Stimulated activated CD4-positive, alpha-beta T cell treated with anti-CD3 and anti-CD28 coated beads, TNF-alpha, amount 100 ng/mL, for 24 hours (primary cell): ENCODE data around the gene SLC26A11.
"Not testable (repeated sequence)": the region's sequence is repeated elsewhere in the genome, so short reads cannot be mapped to it uniquely, and the experiment has no call there.

Experiments
- DNase-seq, 3 experiments: peaks; one replicate each; pipeline ENCODE4 v3.0.0-alpha.2; 2020; ENCODE audit warnings: low read depth in 3 of 3

The SLC26A11 gene

DNA sequence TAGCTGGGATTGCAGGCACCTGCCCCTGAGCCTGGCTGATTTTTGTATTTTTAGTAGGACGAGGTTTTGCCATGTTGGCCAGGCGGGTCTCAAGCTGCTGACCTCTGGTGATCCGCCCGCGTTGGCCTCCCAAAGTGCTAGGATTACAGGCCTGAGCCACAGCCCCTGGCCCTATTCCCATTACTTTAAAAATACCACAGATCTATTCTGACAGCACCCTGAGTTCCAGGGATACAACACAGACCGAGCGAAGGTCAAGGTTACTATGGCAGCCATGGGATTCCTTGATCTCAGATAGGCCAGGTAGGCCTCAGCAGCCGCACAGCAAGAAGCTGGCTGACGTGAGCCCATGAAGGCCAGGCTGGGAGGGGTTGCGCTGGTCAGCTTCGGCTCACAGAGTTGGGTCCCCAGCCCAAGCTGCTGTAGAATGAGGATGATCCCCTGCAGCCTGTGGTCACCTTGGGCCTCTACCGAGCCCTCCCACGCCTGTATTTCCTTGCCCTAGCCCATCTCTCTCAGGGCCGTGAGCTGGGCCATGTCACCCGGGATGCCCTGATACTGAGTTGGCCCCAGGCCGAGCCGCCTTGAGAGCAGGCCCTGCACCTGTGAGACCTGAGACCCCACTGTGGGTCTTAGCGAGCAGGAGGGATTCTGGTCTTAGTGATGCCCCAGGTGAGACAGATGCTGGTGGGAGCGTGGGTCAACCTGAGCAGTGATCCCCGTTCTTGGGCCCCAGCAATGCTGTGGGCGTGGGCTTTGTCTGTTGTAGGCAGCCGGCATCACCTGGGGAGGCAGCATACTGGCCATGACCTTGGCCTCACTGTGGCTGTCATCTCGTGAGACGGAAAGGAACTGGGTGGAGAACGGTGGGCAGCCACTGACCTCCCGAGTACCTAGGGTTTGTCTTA is 23.6 kb downstream of the SLC26A11 start:
- no peak for DNase-seq

DNA sequence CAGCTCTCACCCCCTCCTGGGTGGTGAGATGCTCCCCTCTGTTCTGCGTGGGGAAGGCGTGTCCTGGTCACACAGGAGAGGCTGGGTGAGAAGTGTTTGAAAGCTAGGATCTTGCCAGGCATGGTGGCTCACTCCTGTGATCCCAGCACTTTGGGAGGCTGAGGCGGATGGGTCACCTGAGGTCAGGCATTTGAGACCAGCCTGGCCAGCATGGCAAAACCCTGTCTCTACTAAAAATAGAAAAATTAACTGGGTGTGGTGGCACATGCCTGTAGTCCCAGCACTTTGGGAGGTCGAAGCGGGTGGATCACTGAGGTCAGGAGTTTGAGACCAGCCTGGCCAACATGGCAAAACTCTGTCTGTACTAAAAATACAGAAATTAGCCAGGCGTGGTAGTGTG is 24.2 kb downstream of the SLC26A11 start:
- not testable (repeated sequence) for DNase-seq

DNA sequence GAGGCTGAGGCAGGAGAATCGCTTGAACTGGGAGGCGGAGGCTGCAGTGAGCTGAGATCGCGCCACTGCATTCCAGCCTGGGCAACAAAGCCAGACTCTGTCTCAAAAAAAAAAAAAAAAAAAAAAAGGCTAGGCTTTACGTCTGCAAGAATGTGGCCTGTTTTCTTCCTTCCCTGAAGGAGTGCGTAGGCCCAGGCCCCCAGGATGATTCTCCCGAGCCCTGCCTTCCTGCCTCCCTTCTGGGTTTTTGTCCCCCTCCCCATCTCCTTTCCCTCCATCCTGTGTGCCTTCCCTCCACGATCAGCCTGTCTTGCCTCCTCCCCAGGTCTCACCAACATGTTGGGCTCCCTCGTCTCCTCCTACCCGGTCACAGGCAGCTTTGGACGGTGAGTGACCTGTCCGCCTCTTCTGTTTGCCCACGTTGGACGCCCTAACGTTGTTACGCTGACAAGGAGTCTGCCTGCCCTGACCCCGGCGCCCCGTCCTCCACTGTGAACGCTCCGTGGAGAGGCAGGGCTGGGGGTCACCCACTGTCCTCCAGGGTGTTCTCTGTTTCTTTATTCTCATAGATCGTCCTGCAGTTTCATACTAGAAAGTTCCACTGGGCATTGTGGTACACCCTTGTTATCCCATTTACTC is 24.8 kb downstream of the SLC26A11 start:
- no peak for DNase-seq

DNA sequence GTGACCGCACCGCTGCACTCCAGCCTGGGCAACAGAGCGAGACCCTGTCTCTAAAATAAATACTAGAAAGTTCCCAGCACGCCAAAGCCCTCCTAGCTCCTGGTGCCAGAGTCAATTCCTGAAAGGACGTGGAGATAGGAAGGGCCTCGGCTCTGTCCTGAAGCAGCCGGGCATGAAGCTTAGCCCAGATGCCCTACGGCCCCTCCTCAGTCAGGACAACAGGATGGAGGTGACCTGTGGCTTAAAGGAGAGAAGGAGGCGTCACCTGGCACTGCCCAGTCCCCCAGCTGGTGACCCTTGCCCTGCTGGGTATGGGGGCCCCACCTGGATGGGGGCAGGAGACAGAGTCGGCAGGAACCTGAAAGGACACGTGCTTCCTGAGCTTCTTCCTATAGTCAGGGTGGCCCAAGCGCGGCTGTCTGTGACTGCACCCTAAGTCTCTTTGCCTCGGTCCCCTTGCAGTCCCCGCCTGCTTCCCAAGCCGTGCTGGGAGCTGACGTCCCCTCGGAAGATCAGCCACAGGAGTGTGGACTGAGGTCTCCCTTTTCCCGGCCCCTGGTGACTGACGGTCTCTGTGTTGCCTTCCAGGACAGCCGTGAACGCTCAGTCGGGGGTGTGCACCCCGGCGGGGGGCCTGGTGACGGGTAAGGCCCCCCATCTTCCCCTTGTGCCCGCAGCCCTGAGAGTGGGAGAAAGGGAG is 25.5 kb downstream of the SLC26A11 start:
- DNase-seq: no peak

DNA sequence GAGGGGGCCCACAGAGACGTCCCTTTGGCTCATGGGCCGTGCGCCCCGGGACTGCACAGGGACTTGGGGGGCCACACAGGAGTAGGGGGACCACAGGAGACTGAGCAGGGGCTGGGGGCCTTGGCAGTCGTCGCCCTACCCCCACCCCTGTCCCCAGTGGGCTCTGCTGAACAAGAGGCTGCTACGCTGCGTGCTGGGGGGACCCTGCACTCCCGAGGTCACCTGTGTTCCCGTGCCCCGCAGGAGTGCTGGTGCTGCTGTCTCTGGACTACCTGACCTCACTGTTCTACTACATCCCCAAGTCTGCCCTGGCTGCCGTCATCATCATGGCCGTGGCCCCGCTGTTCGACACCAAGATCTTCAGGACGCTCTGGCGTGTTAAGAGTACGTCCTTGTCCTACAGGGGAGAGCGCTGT is 26.0 kb downstream of the SLC26A11 start:
- no peak for DNase-seq

DNA sequence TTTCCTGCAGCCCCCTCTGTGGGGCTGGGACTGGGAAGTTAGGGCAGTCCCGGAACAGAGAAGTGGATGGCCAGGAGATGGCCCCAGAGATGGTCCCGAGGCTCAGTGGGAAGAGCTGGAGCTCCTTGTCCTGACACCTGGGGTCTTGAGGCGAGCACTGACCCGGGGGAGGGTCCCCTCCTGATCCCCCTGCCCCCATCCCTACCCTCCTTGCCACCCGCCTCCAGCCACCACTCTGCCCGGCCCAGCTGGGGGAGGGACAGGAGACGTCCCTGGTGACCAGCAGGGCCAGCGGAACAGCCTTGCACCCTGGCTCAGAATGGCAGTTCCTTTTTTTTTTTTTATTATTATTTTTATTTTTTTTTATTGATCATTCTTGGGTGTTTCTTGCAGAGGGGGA is 26.5 kb downstream of the SLC26A11 start:
- DNase-seq: no peak

DNA sequence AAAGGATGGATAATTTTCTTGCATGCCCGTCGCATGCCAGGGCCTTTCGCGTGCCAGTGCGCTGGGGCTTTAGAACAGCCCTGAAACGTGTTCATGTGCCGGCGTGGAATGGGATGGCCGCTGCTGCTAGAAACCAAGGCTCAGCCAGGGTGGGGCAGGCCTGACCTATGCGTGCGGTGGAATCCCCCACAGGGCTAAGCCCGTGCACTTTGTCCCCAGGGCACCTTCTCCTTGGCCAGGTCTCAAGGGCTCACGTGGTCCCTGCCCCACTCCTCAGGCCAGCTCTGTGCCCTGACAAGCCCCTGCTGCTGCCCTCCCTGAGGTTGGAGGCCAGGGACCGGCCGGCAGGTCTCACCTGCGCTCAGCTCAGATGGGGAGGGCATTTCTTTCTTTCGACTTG is 27.3 kb downstream of the SLC26A11 start:
- DNase-seq: no peak

DNA sequence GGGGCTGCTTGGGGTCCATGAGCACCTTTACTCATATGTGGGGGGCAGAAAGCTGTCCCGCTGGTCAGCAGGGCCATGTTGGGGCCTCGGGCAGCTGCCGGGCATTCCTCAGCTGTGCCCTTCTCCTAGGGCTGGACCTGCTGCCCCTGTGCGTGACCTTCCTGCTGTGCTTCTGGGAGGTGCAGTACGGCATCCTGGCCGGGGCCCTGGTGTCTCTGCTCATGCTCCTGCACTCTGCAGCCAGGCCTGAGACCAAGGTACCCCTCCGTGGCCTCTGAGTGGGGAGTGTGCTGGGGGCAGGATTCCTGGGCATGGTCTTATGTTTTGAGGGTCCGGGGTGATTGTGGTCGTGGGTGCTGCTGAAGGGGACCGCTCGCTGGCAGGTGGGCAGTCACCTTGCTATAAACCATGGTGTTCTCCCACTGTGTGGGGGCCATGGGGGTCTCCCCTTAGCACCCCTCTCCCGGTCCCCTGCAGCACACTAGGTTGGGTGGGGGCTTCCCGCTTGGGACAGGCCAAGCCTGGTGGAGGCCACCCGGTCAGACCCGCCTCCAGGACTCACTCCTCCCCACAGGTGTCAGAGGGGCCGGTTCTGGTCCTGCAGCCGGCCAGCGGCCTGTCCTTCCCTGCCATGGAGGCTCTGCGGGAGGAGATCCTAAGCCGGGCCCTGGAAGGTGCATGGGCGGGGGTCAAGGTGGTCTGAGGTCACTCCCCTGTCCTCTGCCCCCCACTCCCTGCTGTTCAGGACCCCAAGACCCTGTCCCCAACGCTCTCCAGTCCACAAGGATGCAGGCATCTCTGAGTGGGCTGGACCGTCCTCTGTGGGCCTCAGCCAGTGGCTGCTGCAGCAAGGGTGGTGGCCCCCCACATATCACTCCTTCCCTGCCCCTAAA is 28.0 kb downstream of the SLC26A11 start:
- DNase-seq: no peak

DNA sequence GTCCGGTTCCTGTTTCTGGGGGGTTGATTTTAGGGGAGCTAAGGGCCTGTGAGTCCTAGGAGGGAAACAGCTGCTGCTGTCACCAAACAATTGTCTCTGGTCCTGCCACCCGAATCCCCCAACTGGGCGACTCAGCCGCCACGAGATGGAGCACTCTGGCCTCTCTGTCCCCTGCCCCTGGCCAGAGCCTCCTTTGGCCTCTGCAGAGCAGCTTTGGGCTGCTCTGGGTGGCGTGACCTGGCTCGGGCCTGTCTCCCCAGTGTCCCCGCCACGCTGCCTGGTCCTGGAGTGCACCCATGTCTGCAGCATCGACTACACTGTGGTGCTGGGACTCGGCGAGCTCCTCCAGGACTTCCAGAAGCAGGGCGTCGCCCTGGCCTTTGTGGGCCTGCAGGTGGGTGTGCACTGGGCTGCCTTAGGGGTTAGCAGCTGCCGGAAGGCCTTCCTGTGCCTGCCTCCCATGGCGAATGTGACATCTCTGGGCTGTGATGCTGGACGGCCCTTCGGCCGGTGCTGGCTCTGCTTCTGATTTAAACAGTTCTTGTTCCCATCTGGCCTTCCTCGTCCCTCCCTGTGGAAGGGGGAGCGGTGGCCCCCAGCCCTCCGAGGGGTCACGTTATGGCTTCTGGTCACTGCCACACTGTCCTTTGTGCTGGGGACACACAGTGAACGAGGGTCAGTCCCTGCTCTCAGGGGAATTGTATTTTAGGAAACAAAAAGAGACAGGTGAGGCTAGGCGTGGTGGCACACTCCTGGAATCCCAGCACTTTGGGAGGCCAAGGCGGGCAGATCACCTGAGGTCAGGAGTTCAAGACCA is 28.9 kb downstream of the SLC26A11 start:
- no peak for DNase-seq

DNA sequence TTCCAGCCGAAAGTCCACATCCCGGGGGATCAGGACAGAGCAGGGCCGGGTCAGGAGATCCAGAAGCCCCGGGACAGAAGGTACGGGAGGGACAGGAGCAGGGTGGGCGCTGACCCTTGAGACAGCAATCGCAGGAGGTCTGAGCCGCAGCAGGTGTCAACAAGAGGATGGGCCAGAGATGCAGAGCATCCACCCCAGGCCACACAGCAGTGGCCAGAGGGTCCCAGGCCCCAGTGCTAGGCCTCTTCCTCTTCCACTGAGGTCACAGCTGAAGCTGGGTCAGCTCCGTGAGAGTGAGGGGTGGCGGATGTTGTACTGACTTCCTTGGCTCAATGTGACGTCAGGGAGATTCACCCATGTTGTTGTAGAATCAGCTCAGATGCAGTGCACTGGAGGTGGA is 31.7 kb downstream of the SLC26A11 start:
- no peak for DNase-seq

DNA sequence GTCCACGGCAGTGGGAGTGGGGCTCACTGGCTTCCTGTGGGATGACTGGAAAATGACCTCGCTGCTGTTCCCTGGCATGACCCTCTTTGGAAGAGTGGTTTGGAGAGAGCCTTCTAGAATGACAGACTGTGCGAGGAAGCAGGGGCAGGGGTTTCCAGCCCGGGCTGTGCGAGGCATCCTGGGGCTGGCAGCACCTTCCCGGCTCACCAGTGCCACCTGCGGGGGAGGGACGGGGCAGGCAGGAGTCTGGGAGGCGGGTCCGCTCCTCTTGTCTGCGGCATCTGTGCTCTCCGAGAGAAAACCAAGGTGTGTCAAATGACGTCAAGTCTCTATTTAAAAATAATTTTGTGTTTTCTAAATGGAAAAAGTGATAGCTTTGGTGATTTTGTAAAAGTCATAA is 32.6 kb downstream of the SLC26A11 start:
- DNase-seq: peak; percentile 74 to 88 (median 75)

DNA sequence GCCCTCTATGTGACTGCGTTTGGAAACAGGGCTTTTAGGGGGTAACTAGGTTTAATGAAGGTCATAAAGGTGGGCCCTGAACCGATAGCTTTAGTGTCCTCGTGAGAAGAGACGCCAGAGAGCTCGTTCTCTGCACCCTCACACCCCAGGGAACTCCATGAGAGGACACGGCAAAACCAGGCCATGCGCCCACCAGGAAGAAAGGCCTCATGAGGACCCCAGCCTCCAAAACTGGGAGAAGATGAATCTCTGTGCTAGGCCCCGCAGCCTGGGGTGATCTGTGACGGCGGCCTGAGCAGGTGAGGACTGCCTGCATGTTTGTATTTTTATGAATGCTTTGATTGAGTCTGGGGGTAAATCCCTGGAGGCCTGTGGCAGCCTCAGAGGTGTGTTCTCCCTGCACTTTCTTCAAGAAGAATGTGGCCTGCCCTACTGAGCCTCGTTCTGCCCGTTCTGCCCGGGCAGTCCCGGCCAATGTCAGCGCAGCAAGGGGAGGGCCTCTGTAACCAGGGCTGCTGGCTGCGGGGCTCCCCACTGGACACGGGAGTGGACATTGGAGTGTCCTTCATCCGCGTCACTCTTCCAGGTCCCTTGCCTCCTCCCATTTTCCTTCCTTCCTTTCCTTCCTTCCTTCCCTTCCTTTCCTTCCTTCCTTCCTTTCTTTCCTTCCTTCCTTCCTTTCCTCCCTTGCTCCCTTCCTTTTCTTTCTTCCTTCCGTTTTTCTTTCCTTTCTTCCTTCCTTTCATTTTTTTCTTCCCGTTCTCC is 33.6 kb downstream of the SLC26A11 start:
- DNase-seq: no peak

DNA sequence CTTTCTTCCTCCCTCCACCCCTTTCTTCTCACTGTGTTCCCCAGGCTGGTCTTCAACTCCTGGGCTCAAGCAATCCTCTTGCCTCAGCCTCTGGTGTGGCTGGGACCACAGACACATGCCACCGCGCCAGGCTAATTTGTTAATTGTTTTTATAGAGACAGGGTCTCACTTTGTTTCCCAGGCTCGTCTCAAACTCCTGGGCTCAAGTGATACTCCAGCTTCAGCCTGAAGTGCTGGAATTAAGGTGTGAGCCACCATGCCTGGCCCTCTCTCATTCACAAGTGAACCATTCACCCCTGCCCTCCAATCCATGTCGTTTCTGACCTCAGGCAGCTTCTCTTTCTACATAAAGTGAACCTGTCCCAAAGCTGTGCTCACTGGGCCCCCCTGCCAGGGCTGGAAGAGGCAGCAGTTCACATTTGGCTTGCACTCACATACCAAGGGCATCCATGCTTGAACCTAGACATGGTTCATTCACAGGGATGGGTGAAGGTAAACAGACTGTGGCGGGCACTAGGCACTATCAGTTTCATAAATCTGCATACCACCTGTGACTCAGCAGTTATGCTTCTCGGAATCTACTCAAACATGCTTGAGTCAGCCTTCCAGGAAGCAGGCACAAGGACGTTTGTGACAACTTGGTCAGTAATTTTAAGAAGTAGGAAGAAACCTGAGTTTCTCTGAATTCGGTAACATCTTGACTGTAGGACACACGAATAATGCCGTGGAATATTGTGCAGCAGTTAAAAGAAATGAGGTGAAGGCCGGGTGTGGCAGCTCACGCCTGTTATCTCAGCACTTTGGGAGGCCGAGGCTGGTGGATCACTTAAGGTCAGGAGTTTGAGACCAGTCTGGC is 34.4 kb downstream of the SLC26A11 start:
- peak; percentile 41 to 70 (median 59) for DNase-seq

DNA sequence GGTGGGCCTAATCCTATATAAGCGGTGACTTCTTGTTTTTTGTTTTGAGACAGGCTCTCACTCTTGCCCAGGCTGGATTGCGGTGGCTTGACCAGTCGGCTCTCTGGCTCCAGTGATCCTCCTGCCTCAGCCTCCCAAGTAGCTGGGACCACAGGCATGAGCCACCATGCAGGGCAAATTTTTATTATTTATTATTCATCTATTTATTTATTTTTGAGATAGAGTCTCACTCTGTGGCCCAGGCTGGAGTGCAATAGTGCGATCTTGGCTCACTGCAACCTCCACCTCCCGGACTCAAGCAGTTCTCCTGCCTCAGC is 35.8 kb downstream of the SLC26A11 start:
- no peak for DNase-seq

DNA sequence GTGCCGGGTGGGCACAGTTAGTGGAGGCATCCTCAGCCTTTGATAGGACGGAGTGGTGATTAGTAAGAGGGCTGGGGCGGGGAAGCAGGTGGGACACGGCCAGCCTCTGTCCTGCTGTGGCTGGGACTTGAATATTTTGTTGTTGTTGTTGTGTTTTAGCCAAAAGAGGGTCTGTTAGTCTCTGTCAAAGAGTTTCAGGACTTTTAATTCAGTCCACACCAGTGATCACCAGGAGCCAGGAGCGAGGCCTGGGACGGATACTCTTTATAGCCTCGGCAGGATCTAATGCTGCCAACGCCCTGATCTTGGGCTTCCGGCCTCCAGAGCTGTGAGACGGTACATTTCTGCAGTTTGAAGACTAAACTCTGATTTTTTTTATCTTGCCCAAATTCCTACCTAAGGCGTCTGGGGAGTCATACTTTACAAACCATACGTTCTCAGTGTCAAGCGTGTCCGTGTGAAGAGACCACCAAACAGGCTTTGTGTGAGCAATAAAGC is 37.5 kb downstream of the SLC26A11 start:
- DNase-seq: no peak

DNA sequence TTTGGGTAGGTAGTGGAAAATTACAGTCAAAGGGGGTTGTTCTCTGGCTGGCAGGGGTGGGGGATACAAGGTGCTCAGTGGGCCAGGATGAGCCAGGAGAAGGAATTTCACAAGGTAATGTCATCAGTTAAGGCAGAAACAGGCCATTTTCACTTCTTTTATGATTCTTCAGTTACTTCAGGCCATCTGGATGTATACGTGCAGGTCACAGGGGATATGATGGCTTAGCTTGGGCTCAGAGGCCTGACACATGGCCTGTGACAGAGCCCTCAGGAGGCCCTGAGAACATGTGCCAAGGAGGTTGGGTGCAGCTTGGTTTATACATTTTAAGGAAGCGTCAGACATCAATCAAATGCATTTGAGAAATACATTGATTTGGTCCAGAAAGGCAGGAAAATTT is 38.1 kb downstream of the SLC26A11 start:
- DNase-seq: not testable (repeated sequence)

DNA sequence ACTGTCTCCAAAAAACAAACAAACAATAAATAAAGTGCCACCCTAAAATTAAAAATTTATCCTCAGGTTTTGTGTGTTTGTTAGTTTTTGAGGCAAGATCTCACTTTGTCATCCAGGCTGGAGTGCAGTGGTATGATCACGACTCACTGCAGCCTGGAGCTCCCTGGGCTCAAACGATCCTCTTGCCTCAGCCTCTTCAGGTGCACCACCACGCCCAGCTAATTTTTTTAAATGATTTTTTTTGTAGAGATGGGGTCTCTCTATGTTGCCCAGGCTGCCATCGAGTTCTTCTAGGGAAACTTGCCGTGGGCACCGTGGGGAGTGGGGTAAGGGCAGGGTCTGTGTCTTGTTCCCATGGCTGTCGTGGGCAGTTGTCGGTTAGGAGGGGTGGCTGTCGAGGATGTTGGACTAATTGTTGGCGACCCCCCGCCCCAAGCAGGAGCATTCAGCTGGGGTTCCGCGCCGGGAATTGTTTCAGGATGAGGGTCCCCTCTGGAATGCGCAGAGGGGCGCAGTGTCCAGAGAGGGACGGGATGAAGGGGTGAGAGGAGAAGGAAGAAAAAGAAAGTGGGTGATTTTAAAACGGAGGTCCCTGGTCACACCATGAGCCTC is 39.3 kb downstream of the SLC26A11 start:
- no peak for DNase-seq

DNA sequence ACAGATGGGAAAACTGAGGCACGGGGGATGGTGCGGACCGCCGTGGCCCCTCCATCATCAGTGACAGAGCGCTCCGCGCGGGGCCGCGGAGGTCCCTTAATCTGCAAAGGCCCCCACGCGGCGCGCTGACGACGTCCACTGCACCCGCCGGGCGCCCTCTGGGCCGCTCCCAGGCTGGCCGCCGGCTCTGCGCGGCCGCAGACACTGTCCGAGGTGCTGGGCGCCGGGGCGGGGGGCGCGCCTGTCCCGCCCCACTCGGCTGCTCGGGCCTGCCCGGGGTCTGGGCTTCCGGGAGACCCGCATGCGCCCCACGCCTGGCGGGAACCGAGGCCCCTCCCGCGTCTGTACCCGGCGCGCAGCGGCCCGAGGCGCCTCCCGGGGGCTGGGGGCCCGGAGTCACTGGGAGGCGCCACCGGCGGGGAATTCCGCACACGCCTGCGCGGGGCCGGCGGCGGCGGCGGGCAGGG is 39.9 kb downstream of the SLC26A11 start:
- peak; percentile 53 to 71 (median 59) for DNase-seq
